ENCODE data around the gene NMT1.

Gene NMT1

DNA sequence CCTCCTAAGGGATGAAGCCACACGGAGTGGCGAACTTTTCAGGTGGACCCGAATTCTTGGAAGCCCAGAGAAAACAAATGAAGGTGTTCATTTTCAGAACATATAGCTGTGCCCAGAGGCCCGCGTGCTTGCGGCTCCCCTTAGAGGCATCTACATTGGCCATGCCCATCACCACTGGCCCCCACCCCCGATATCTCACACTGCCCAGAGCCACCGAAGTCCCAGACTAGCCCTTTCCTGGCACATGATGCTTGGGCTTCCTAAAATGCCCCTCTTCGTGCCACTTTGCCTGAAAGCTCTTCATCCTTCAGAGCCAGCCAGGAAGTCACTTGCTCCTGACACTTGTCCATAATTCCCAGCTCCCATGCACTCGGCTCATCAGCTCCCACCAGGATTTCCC, 85.0 kb downstream of the NMT1 start:
- TF ChIP-seq, protein P1, sequence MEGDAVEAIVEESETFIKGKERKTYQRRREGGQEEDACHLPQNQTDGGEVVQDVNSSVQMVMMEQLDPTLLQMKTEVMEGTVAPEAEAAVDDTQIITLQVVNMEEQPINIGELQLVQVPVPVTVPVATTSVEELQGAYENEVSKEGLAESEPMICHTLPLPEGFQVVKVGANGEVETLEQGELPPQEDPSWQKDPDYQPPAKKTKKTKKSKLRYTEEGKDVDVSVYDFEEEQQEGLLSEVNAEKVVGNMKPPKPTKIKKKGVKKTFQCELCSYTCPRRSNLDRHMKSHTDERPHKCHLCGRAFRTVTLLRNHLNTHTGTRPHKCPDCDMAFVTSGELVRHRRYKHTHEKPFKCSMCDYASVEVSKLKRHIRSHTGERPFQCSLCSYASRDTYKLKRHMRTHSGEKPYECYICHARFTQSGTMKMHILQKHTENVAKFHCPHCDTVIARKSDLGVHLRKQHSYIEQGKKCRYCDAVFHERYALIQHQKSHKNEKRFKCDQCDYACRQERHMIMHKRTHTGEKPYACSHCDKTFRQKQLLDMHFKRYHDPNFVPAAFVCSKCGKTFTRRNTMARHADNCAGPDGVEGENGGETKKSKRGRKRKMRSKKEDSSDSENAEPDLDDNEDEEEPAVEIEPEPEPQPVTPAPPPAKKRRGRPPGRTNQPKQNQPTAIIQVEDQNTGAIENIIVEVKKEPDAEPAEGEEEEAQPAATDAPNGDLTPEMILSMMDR (IDR thresholded peaks at IDR 0.05; ENCODE audit: borderline replicate concordance, insufficient read depth, low read depth, low read length) = no peak
- no peak overlapping the region for H3K4me3 ChIP-seq (ENCODE audit: low read depth, low read length)

DNA sequence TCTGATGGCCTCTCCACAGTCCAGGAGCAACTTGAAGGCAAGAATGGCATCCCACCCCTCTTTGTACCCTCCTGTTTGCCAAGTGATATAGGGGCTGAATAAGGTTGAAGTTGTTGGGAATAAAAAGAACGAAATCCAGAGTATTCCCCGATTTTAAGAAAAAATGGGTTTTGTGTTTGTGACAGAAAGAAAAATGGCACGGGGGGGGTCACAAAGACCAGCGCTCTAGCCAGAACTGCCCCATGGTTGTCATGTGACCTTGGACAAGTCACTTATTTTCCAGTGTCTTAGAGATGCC, 85.4 kb downstream of the NMT1 start:
- H3K4me3 ChIP-seq (ENCODE audit: low read depth, low read length) = no peak overlapping the region
- TF ChIP-seq, protein P1 (IDR thresholded peaks at IDR 0.05; ENCODE audit: borderline replicate concordance, insufficient read depth, low read depth, low read length) = no peak

DNA sequence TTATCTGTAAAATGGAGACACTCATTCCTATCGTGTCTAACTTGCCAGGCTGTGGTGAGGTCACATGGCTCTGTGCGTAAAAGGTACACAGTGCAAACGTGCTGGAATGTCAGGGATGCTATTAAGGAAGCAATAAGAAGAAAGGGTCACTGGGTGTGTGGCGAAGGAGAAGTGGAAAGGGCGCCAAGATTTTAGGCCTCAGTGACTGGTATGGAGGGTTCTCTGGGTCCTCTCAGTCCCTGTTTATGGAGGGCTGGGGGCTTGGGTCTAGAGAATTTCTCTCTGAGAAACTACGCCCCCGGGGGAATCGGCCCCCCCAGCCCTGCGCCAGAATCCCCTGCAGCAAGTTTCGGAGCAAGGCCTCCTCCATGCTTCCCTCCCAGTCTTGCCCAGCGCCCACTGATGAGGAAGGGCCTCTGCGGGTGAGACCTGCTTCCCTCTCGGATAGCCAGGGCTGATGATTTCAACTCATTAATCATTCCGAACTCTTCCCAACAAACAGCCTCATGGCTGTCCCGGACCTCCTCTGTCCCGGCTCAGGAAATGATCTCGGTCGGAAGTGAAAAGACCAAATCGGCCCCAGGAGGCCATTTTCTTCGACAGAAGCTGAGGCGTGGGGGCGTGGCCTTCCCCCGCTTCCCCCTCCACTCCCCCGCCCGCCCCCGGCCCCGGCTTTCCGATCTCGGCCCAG, 85.9 kb downstream of the NMT1 start:
- H3K4me3 ChIP-seq (ENCODE audit: low read depth, low read length) = peak overlapping the region; percentile 51
- TF ChIP-seq, protein P1 (IDR thresholded peaks at IDR 0.05; ENCODE audit: borderline replicate concordance, insufficient read depth, low read depth, low read length) = no peak

DNA sequence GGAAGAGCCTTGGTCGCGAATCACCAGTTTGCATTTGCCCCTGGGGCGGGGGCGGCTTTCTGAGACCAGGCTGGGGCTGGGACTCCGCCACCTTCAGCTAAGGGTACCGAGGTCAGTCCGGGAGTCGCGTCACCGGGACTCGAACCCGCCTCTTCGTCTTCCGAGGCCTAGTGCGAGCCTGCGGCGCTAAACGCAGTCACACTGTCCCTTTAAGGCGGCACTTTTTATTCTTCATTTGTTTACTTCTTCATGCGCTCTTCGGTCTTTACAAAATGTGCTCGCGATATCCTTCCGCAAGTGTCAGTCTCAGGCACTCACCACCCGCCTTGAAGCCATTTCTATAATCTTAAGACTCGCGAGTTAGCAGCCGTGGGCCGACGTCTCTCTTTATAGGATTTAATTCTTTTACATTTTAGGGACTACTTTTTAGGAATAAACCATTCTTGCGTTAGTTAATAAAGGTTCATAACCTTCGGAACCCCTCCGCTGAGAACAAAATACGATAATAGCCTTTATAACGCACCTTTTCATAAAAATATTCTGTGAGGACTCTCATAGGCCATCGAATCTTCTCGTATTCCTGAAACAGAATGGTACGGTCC, 86.6 kb downstream of the NMT1 start:
- TF ChIP-seq, protein P1 (IDR thresholded peaks at IDR 0.05; ENCODE audit: borderline replicate concordance, insufficient read depth, low read depth, low read length) = no peak
- peak overlapping the region; percentile 51 for H3K4me3 ChIP-seq (ENCODE audit: low read depth, low read length)

DNA sequence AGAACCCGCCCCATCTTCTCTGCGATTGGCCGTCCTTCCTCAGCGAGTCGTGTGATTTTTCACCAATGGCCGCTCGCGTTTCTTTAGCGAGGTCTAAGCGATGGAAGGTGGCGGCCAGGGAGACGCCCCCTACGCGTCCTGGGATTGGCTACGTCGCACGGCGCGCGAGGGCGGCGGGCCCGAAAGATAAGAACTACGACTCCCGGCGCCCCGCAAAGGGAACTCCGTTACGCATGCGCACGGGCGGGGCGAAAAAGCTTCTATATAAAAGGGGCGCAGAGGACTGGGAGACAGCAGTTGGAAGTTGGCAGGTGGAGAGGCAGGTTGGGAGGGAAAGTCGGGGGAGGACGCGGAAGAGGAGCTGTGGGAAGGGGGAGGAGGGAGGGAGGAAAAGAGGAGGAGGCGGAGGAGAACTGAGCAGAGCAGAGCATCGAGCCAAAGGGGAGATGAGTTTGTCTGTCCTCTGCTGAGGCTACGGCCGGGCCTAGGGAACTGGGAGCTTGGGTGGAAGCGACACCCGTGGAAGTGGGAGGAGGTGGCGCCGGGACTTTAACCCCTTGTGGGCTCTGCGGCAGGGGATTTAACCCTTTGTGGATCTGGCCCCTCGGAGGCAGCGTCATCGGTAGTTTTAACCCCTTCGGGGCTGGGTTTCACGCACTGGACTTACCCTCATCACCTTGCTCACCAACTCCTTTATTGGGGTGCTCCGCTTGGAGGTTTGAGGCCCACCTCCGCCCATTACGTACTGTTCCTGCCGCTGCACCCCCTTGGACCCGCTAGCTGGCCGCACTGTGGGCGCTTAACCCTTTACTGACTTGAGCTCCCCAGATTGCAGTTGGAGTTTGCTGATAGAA, 87.3 kb downstream of the NMT1 start, which contains the start of gene HEXIM1:
HEXIM1 (plus strand) TSS at position 293 of the 854 bp plus-strand sequence. CDS start 716 bp downstream, outside the sequence.
- peak within 1 kb of the TSS; percentile 84 for H3K4me3 ChIP-seq (ENCODE audit: low read depth, low read length)
- TF ChIP-seq, protein P1 (IDR thresholded peaks at IDR 0.05; ENCODE audit: borderline replicate concordance, insufficient read depth, low read depth, low read length) = no peak

DNA sequence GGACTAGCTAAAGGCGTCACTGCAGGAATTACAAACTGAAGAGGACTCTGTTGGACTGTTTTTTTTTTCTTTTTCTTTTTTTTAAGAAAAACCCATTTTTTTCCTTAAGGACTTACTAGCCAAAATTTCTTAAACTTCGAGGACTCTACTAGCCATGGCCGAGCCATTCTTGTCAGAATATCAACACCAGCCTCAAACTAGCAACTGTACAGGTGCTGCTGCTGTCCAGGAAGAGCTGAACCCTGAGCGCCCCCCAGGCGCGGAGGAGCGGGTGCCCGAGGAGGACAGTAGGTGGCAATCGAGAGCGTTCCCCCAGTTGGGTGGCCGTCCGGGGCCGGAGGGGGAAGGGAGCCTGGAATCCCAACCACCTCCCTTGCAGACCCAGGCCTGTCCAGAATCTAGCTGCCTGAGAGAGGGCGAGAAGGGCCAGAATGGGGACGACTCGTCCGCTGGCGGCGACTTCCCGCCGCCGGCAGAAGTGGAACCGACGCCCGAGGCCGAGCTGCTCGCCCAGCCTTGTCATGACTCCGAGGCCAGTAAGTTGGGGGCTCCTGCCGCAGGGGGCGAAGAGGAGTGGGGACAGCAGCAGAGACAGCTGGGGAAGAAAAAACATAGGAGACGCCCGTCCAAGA, 88.0 kb downstream of the NMT1 start:
- TF ChIP-seq, protein P1 (IDR thresholded peaks at IDR 0.05; ENCODE audit: borderline replicate concordance, insufficient read depth, low read depth, low read length) = peak; percentile 94

More for the DNA sequence above, 88.0 kb downstream of the NMT1 start:
- H3K4me3 ChIP-seq (ENCODE audit: low read depth, low read length) = peak overlapping the region; percentile 84
